Measurements from ENCODE around the gene CCL26.
"Not testable (repeated sequence)": the region's sequence is repeated elsewhere in the genome, so short reads cannot be mapped to it uniquely, and the experiment has no call there.

Gene CCL26

DNA sequence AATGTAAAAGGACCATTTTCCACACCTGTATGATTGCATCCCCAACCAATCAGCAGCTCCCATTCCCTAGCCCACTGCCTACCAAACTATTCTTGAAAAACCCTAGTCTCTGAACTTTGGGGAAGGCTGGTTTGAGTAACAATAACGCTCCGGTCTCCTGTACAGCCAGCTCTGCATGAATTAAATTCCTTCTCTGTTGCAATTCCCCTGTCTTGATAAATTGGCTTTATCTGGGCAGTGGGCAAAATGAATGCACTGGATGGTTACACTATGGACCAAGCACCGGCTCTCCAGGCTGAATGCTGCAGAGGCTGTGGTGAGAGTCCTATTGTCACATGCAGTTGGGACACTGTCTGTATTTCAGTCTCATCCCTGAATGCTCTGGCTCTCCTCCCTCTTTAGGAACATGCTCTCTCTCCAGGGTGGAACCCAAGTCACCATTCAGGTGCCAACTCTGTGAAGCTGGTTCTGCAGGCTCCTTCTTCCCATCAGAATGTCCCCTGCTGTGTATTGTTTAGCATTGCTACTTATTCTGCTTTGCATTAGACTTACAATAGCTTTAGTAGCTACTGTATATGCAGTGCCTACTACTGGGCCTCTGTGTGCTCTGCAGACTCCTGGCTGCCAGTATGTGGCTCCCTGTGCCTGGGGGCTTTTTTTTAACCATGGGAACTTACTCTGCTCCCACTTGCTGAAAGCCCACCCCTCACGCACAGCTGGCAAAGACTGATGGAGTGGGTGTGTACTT lies 34.7 kb upstream of the CCL26 start:
- TF ChIP-seq ZNF274 (IDR thresholded peaks at IDR 0.05; ENCODE audit: low read depth, low read length) = no peak
- H3K4me3 ChIP-seq (ENCODE audit: low read length) = no peak overlapping the region

GRCh38 chr7:75804705-75805104 lies 32.7 kb upstream of the CCL26 start:
- TF ChIP-seq ZNF274 (IDR thresholded peaks at IDR 0.05; ENCODE audit: low read depth, low read length) = no peak
- H3K4me3 ChIP-seq (ENCODE audit: low read length) = no peak overlapping the region

DNA sequence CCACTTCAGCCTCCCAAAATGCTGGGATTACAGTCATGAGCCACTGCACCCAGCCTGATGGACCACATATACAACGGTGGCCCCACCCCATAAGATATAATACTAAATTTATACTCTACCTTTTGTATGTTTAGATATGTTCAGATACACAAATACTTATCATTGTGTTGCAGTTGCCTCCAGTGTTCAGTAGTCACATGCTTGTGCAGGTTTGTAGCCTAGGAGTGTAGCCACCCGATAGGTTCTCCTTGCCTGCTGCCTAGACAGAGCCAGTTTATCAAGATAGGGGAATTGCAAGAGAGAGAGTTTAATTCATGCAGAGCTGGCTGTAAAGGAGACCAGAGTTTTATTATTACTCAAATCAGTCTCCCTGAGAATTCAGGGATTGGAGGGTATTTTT lies 32.0 kb upstream of the CCL26 start:
- TF ChIP-seq ZNF274 (IDR thresholded peaks at IDR 0.05; ENCODE audit: low read depth, low read length) = no peak
- H3K4me3 ChIP-seq (ENCODE audit: low read length) = no peak overlapping the region

DNA sequence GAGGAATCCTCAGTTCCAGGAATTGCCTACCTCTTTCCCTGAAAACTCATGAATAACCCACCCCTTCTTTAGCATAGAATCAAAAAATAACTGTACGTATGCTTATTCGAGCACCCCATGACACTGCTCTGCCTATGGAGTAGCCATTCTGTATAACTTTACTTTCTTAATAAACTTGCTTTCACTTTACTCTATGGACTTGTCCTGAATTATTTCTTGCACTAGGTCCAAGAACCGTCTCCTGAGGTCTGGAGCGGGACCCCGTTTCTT lies 30.5 kb upstream of the CCL26 start:
- no peak overlapping the region for H3K4me3 ChIP-seq (ENCODE audit: low read length)
- no peak for TF ChIP-seq ZNF274 (IDR thresholded peaks at IDR 0.05; ENCODE audit: low read depth, low read length)

DNA sequence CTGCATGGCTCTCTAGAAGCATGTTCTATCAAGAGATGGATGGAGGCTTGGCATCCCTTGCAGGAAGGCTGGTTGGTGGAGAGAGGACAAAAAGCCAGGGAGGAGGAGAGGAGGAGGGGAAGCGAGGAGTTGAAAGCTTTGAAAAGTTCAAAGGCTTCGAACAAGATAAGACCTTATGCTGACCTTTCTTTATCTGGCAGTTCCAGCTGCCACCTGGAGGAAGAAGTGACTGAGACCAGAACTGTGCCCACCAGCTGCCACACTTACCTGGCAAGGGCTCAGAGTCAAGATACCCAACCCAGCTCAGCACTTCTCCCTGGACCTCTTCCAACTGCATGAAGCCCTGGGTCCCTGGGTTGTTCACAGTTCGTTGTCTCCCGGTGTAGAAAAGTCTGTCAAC lies 26.8 kb upstream of the CCL26 start:
- no peak overlapping the region for H3K4me3 ChIP-seq (ENCODE audit: low read length)
- no peak for TF ChIP-seq ZNF274 (IDR thresholded peaks at IDR 0.05; ENCODE audit: low read depth, low read length)

DNA sequence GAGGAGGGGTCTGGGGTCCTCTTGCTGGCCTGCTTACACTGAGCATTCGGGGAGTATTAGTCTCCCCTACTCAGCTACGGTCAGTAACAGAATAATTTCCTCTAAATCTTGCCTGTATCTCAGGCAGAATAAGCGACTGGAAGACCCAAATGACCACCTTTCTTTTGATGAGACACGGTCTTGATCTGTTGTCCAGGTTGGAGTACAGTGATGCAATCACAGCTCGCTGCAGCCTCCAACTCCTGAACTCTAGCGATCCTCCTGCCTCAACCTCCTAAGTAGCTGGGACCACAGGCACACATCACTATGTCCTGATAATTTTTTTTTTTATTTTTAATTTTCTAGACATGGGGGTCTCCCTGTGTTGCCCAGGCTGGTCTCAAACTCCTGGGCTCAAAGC lies 24.4 kb upstream of the CCL26 start:
- TF ChIP-seq ZNF274 (IDR thresholded peaks at IDR 0.05; ENCODE audit: low read depth, low read length) = no peak

DNA sequence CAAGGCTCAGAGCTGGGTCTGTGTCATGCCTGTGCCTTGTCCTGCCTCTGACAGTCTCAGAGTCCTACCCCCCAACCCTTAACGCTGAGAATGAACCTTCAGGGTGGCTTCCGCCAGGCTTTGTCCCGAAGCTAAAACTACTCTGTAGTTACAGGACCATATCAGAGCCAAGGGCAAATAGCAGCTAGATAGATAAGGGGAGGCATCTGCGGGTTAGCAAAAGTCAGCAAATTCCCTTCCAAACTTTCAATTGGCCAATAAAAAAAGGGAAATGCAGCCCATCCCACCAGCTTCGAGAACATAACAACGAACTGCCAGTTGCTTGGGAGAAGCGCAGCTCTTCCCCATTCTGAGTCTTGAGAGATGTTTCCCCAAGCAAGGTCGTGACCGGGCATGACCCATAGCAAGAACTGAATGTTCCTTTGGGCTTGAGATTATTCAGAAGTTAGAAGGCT lies 23.8 kb upstream of the CCL26 start:
- TF ChIP-seq ZNF274 (IDR thresholded peaks at IDR 0.05; ENCODE audit: low read depth, low read length) = no peak
- H3K4me3 ChIP-seq (ENCODE audit: low read length) = no peak overlapping the region

More for the DNA sequence above, 24.4 kb upstream of the CCL26 start:
- H3K4me3 ChIP-seq (ENCODE audit: low read length) = no peak overlapping the region

- no peak overlapping the region for H3K4me3 ChIP-seq (ENCODE audit: low read length)
- TF ChIP-seq ZNF274 (IDR thresholded peaks at IDR 0.05; ENCODE audit: low read depth, low read length) = no peak
These were observed 21.7 kb upstream of the CCL26 start for GRCh38 chr7:75793676-75794075.

DNA sequence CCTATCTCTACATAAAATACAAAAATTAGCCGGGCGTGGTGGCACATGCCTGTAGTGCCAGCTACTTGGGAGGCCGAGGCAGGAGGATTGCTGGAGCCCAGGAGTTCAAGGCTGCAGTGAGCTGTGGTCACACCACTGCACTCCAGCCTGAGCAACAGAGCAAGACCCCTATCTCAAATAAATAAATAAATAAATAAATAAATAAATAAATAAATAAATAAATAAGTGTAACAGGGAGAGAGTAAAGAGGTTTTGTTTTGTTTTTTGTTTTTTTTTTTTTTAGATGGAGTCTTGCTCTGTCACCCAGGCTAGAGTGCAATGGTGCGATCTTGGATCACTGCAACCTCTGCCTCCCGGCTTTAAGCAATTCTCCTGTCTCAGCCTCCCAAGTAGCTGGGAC lies 20.6 kb upstream of the CCL26 start:
- H3K4me3 ChIP-seq (ENCODE audit: low read length) = not testable (repeated sequence)

- no peak overlapping the region for H3K4me3 ChIP-seq (ENCODE audit: low read length)
- no peak for TF ChIP-seq ZNF274 (IDR thresholded peaks at IDR 0.05; ENCODE audit: low read depth, low read length)
These were observed 17.4 kb upstream of the CCL26 start for GRCh38 chr7:75789361-75789924.

GRCh38 chr7:75788154-75788847 lies 16.3 kb upstream of the CCL26 start:
- not testable (repeated sequence) for H3K4me3 ChIP-seq (ENCODE audit: low read length)

GRCh38 chr7:75783058-75783457 lies 11.0 kb upstream of the CCL26 start:
- H3K4me3 ChIP-seq (ENCODE audit: low read length) = not testable (repeated sequence)

- not testable (repeated sequence) for H3K4me3 ChIP-seq (ENCODE audit: low read length)
These were observed 8.7 kb upstream of the CCL26 start for GRCh38 chr7:75780647-75781273.

GRCh38 chr7:75779516-75779915 lies 7.5 kb upstream of the CCL26 start:
- not testable (repeated sequence) for H3K4me3 ChIP-seq (ENCODE audit: low read length)

DNA sequence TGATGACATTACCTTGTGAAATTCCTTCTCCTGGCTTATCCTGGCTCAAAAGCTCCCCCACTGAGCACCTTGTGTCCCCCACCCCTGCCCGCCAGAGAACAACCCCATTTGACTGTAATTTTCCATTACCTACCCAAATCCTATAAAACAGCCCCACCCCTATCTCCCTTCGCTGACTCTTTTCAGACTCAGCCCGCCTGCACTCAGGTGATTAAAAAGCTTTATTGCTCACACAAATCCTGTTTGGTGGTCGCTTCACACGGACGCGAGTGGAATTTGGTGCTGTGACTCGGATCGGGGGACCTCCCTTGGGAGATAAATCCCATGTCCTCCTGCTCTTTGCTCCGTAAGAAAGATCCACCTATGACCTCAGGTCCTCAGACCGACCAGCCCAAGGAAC lies 7.0 kb upstream of the CCL26 start:
- not testable (repeated sequence) for H3K4me3 ChIP-seq (ENCODE audit: low read length)

Data from GM08714 (cell line).